ENCODE data around the gene HSD17B8.

DNA sequence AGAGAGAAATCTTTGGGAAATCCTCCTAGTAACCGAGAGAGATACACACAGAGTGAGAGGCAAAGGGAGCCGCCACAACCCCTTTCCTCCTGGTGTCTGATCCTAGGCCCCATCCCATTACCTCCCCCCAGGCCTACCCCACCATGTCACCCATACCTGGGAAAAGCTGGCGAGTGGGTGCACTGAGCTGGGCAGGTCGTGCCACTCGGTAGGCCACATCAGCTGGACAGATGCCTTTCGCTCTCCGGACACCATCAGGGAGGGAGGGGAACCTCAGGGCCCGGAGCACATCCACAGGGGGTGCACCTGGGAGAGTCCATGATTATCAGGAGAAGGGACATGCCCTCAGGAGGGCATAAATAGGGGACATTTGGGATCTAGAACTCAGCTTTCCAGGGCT, 15.3 kb upstream of the HSD17B8 start:
- TF ChIP-seq, protein P1, sequence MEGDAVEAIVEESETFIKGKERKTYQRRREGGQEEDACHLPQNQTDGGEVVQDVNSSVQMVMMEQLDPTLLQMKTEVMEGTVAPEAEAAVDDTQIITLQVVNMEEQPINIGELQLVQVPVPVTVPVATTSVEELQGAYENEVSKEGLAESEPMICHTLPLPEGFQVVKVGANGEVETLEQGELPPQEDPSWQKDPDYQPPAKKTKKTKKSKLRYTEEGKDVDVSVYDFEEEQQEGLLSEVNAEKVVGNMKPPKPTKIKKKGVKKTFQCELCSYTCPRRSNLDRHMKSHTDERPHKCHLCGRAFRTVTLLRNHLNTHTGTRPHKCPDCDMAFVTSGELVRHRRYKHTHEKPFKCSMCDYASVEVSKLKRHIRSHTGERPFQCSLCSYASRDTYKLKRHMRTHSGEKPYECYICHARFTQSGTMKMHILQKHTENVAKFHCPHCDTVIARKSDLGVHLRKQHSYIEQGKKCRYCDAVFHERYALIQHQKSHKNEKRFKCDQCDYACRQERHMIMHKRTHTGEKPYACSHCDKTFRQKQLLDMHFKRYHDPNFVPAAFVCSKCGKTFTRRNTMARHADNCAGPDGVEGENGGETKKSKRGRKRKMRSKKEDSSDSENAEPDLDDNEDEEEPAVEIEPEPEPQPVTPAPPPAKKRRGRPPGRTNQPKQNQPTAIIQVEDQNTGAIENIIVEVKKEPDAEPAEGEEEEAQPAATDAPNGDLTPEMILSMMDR (IDR thresholded peaks at IDR 0.05 in 2 of 3, conservative IDR thresholded peaks at IDR 0.05 in 1 of 3; ENCODE audit: borderline replicate concordance in 1 of 3, insufficient read depth in 1 of 3, low read depth in 2 of 3, low read length in 2 of 3) = no peak
- TF ChIP-seq EZH2 (IDR thresholded peaks at IDR 0.05) = no peak
- TF ChIP-seq, protein P2, sequence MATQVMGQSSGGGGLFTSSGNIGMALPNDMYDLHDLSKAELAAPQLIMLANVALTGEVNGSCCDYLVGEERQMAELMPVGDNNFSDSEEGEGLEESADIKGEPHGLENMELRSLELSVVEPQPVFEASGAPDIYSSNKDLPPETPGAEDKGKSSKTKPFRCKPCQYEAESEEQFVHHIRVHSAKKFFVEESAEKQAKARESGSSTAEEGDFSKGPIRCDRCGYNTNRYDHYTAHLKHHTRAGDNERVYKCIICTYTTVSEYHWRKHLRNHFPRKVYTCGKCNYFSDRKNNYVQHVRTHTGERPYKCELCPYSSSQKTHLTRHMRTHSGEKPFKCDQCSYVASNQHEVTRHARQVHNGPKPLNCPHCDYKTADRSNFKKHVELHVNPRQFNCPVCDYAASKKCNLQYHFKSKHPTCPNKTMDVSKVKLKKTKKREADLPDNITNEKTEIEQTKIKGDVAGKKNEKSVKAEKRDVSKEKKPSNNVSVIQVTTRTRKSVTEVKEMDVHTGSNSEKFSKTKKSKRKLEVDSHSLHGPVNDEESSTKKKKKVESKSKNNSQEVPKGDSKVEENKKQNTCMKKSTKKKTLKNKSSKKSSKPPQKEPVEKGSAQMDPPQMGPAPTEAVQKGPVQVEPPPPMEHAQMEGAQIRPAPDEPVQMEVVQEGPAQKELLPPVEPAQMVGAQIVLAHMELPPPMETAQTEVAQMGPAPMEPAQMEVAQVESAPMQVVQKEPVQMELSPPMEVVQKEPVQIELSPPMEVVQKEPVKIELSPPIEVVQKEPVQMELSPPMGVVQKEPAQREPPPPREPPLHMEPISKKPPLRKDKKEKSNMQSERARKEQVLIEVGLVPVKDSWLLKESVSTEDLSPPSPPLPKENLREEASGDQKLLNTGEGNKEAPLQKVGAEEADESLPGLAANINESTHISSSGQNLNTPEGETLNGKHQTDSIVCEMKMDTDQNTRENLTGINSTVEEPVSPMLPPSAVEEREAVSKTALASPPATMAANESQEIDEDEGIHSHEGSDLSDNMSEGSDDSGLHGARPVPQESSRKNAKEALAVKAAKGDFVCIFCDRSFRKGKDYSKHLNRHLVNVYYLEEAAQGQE (IDR thresholded peaks at IDR 0.05; ENCODE audit: low read depth) = no peak
- no peak for TF ChIP-seq POLR2AphosphoS5 (IDR thresholded peaks at IDR 0.05; ENCODE audit: low read depth, low read length)
- no peak for TF ChIP-seq POLR2A (IDR thresholded peaks at IDR 0.05; ENCODE audit: borderline replicate concordance, extremely low read depth, insufficient read depth, insufficient read length)
- no peak for TF ChIP-seq EZH2phosphoT487 (IDR thresholded peaks at IDR 0.05; ENCODE audit: borderline replicate concordance)
- TF ChIP-seq, protein P3, sequence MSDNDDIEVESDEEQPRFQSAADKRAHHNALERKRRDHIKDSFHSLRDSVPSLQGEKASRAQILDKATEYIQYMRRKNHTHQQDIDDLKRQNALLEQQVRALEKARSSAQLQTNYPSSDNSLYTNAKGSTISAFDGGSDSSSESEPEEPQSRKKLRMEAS (IDR thresholded peaks at IDR 0.05) = no peak
- TF ChIP-seq, protein P4, sequence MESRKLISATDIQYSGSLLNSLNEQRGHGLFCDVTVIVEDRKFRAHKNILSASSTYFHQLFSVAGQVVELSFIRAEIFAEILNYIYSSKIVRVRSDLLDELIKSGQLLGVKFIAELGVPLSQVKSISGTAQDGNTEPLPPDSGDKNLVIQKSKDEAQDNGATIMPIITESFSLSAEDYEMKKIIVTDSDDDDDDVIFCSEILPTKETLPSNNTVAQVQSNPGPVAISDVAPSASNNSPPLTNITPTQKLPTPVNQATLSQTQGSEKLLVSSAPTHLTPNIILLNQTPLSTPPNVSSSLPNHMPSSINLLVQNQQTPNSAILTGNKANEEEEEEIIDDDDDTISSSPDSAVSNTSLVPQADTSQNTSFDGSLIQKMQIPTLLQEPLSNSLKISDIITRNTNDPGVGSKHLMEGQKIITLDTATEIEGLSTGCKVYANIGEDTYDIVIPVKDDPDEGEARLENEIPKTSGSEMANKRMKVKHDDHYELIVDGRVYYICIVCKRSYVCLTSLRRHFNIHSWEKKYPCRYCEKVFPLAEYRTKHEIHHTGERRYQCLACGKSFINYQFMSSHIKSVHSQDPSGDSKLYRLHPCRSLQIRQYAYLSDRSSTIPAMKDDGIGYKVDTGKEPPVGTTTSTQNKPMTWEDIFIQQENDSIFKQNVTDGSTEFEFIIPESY (IDR thresholded peaks at IDR 0.05; ENCODE audit: extremely low read depth, insufficient replicate concordance, low read length) = no peak
- no peak for TF ChIP-seq CEBPB (IDR thresholded peaks at IDR 0.05; ENCODE audit: low read depth)

Measured in HCT116 (cell line).